GM20000 (cell line): ENCODE data around the gene PIEZO1.

Experiments
- DNase-seq: peaks from one replicate; pipeline ENCODE4 v3.0.0; 2012; ENCODE audit warnings: low spot score
- CTCF ChIP-seq: IDR thresholded peaks from 2 replicates; pipeline ENCODE4 v1.5.1; 2012; ENCODE audit warnings: mild to moderate bottlenecking, control low read depth; ENCODE audit errors: extremely low read depth, missing control alignments

The PIEZO1 gene

GRCh38 chr16:88763502-88764053 lies 21.4 kb downstream of the PIEZO1 start:
- TF ChIP-seq CTCF: no peak
- DNase-seq: no peak

- no peak for DNase-seq
- TF ChIP-seq CTCF: no peak
Measured at GRCh38 chr16:88762941-88763340, 22.1 kb downstream of the PIEZO1 start.

GRCh38 chr16:88762258-88762870 lies 22.7 kb downstream of the PIEZO1 start:
- TF ChIP-seq CTCF: no peak

GRCh38 chr16:88761830-88762229 lies 23.2 kb downstream of the PIEZO1 start:
- DNase-seq: no peak
- TF ChIP-seq CTCF: no peak

More at GRCh38 chr16:88762258-88762870, 22.7 kb downstream of the PIEZO1 start:
- DNase-seq: no peak

GRCh38 chr16:88761143-88761534 lies 23.9 kb downstream of the PIEZO1 start:
- no peak for DNase-seq
- TF ChIP-seq CTCF: no peak

- no peak for TF ChIP-seq CTCF
- no peak for DNase-seq
Measured at GRCh38 chr16:88760424-88761142, 24.4 kb downstream of the PIEZO1 start.

GRCh38 chr16:88759976-88760350 lies 25.1 kb downstream of the PIEZO1 start:
- DNase-seq: no peak
- TF ChIP-seq CTCF: no peak
